Endothelial cell of umbilical vein (primary cell): ENCODE data around the gene MFRP. TPM values are rescaled to one million over a fixed set of nuclear protein-coding genes. Genes with fewer than 3 reads are reported as not detected.

Experiments
- BruUV-seq: library from RNA; stranded (reverse); fragments of 400-500 nt; replicated peaks from 2 replicates; lab custom pipeline; 2021; lab: Mats Ljungman, UMichigan
- CTCF ChIA-PET: fragments of 300-600, 350-600 bp; sonication (Branson Sonifier 250); formaldehyde crosslinking; loops from one replicate; lab custom pipeline; 2021; ENCODE audit warnings: antibody characterized with exemption, inconsistent platforms; lab: Charles Lee
- POLR2A ChIA-PET: fragments of 300-600, 350-600 bp; sonication (Branson Sonifier 250); formaldehyde crosslinking; loops from one replicate; lab custom pipeline; 2021; ENCODE audit warnings: antibody characterized with exemption, inconsistent platforms; lab: Charles Lee
- DNase-seq: peaks from one replicate; pipeline ENCODE4 v3.0.0-alpha.2; 2011; ENCODE audit warnings: low read depth, low spot score
- FAIRE-seq: peaks from 2 replicates; lab custom pipeline; 2011; peaks lifted over from hg19 to GRCh38; lab: Jason Lieb, UNC
- H2AFZ ChIP-seq: 2 replicates; pipeline ENCODE4 v1.6.0; 2012; ENCODE audit warnings: low read depth, low read length, control low read depth, inconsistent platforms
- H3K27ac ChIP-seq: 2 replicates; pipeline ENCODE4 v1.5.1; 2011; ENCODE audit warnings: low read depth, mild to moderate bottlenecking, control low read depth, low read length, moderate library complexity; ENCODE audit not compliant: insufficient read depth
- H3K27me3 ChIP-seq, 2 experiments: 2 replicates each; pipeline versions ENCODE4 v1.6.0 to v1.6.1; 2011; ENCODE audit warnings: low read length in 2 of 2, mixed read lengths in 1 of 2; ENCODE audit not compliant: control insufficient read depth in 2 of 2, insufficient read depth in 2 of 2
- H3K36me3 ChIP-seq, 2 experiments: 2 replicates in 1 of 2; 3 replicates in 1 of 2; pipeline ENCODE4 v1.5.1; 2011; ENCODE audit warnings: low read length in 2 of 2, mild to moderate bottlenecking in 1 of 2, moderate library complexity in 1 of 2; ENCODE audit not compliant: control insufficient read depth in 2 of 2, insufficient read depth in 2 of 2; ENCODE audit errors: extremely low read depth in 1 of 2
- H3K4me1 ChIP-seq: 3 replicates; pipeline ENCODE4 v1.5.1; 2011; ENCODE audit warnings: mild to moderate bottlenecking, low read length; ENCODE audit not compliant: control insufficient read depth, insufficient read depth; ENCODE audit errors: extremely low read depth
- H3K4me2 ChIP-seq: 2 replicates; pipeline ENCODE4 v1.6.1; 2011; ENCODE audit warnings: low read length, control low read depth, mixed read lengths; ENCODE audit not compliant: insufficient read depth
- H3K4me3 ChIP-seq, 3 experiments: fragments of 200-600 bp in 1 of 3; sonication (generic), shearing (Covaris generic) in 1 of 3; replicated peaks in 1 of 3; 2 replicates each; pipeline ENCODE4 v1.5.1; 2011 to 2016; ENCODE audit warnings: control low read depth in 3 of 3, low read length in 3 of 3, mild to moderate bottlenecking in 2 of 3, inconsistent platforms in 1 of 3, low read depth in 1 of 3, moderate library complexity in 1 of 3; ENCODE audit not compliant: insufficient read depth in 1 of 3
- H3K79me2 ChIP-seq: 2 replicates; pipeline ENCODE4 v1.6.0; 2012; ENCODE audit warnings: low read length, inconsistent platforms; ENCODE audit not compliant: control insufficient read depth, insufficient read depth
- H3K9ac ChIP-seq: replicated peaks from 2 replicates; pipeline ENCODE3; 2011; ENCODE audit warnings: low read length, control low read depth; ENCODE audit not compliant: insufficient read depth; ENCODE audit errors: extremely low read depth
- H3K9me1 ChIP-seq: replicated peaks from 3 replicates; pipeline ENCODE4 v1.6.0; 2011; ENCODE audit warnings: mild to moderate bottlenecking, low read length; ENCODE audit not compliant: control insufficient read depth, insufficient read depth; ENCODE audit errors: extremely low read depth
- H3K9me3 ChIP-seq: replicated peaks from 2 replicates; pipeline ENCODE4 v1.5.1; 2012; ENCODE audit warnings: low read length, inconsistent platforms; ENCODE audit not compliant: control insufficient read depth, insufficient read depth
- H4K20me1 ChIP-seq: replicated peaks from 2 replicates; pipeline ENCODE3; 2011; ENCODE audit warnings: mild to moderate bottlenecking, low read length; ENCODE audit not compliant: control insufficient read depth, insufficient read depth; ENCODE audit errors: extremely low read depth
- CTCF ChIP-seq, 2 donors: IDR thresholded peaks; 1 replicate in 1 of 2; 2 replicates in 1 of 2; pipeline ENCODE4 v1.5.1; 2011; ENCODE audit warnings: low read length in 2 of 2, mild to moderate bottlenecking in 2 of 2, moderate library complexity in 2 of 2, control low read depth in 1 of 2, inconsistent platforms in 1 of 2, low read depth in 1 of 2; ENCODE audit not compliant: insufficient read depth in 1 of 2; ENCODE audit errors: extremely low read depth in 1 of 2
- EZH2 ChIP-seq: IDR thresholded peaks from 2 replicates; pipeline ENCODE4 v1.6.1; 2012; ENCODE audit warnings: borderline replicate concordance, low read depth, mild to moderate bottlenecking, moderate library complexity, low read length, inconsistent platforms; ENCODE audit not compliant: severe bottlenecking
- FOS ChIP-seq: IDR thresholded peaks from 2 replicates; pipeline ENCODE4 v1.6.1; 2011; ENCODE audit warnings: mild to moderate bottlenecking, low read length, moderate library complexity, borderline replicate concordance; ENCODE audit not compliant: insufficient read depth
- MAX ChIP-seq: IDR thresholded peaks from 2 replicates; pipeline ENCODE4 v1.6.1; 2011; ENCODE audit not compliant: insufficient read depth, insufficient read length
- MYC ChIP-seq: IDR thresholded peaks from one replicate; pipeline ENCODE4 v1.6.1; 2011; ENCODE audit warnings: mild to moderate bottlenecking, low read depth, low read length
- POLR2AphosphoS5 ChIP-seq: IDR thresholded peaks from 2 replicates; pipeline ENCODE4 v1.6.1; 2012; ENCODE audit warnings: low read depth, mild to moderate bottlenecking, control low read depth, low read length, moderate library complexity; ENCODE audit not compliant: insufficient read depth
- dilution Hi-C: fragments of 300-500 bp; cut with MboI; formaldehyde crosslinking; loops from one replicate; pipeline ENCODE4 v1.15.0; 2019; ENCODE audit warnings: low sequenced_read_pairs; ENCODE audit not compliant: extremely low pct_ligation_motif_present
- intact Hi-C: fragments of 100-400 bp; cut with micrococcal nuclease; formaldehyde crosslinking; loops from one replicate; pipeline ENCODE4 v1.10.0; 2022
- polyA plus RNA-seq, 4 experiments: library from polyadenylated mRNA; depleted of rRNA in 3 of 4; stranded (reverse) in 3 of 4; unstranded in 1 of 4; fragments of >200 nt; gene quantifications; 2 replicates each; pipeline versions ENCODE4 v1.2.1 to v1.2.3, GENCODE V29; 2011 to 2012; ENCODE audit warnings: missing spikeins in 1 of 4
- total RNA-seq: library from RNA; stranded (reverse); gene quantifications from 2 replicates; pipeline ENCODE4 v1.2.3, GENCODE V29; 2021

Gene MFRP
- total and polyA plus RNA-seq, 2 donors (not counting 3 experiments of a cell fraction or from before 2014, with no cell fraction given), result 0.08 TPM; not detected in 1

DNA sequence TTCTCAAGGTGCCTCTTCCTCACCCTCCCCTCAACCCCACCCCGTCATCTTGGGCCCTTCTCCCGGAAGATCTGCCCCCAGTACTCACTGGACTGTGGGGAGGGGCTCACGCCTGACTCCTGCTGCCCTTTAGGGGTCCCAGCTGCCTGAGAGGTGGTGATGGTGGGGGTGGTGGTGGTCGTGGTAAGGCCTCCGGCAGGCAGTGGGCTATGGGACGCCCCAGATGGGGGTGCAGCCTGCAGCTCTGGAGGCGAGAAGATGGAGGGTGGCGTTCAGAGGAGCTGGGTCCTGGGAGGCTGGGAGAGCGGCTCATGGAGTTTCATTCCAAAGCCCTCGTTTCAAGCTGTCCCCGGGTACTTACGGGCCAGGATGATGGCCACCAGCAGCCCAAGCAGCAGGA, 820 bp downstream of the MFRP start:
- no peaks in the 10 kb centered on the region for H3K36me3 ChIP-seq
- TF ChIP-seq CTCF (IDR thresholded peaks at IDR 0.05; ENCODE audit: extremely low read depth in 1 of 2, insufficient read depth in 1 of 2, low read depth in 1 of 2, low read length in 2 of 2) (no peak), MAX (no peak), MYC (no peak), FOS (no peak), POLR2AphosphoS5 (no peak), EZH2 (no peak)
- ChIA-PET CTCF (interaction anchor here (0.9 to 6.2 kb wide), 2 partner anchors 12 to 17 kb away, joined by 3 to 55 read pairs; no protein-coding TSS in a partner anchor), POLR2A (no interaction called here)
- no peaks in the 10 kb centered on the region for H3K9me3 ChIP-seq
- H3K27me3 ChIP-seq, result peaks cover 0 to 3% of the 10 kb centered on the region in 2 experiments
- H3K79me2 ChIP-seq, result no peaks in the 10 kb centered on the region
- H3K9ac ChIP-seq, result no peak overlapping the region
- H3K4me2 ChIP-seq, result no peak overlapping the region
- H4K20me1 ChIP-seq, result no peaks in the 10 kb centered on the region
- no peak overlapping the region for H2AFZ ChIP-seq
- intact Hi-C loops (no loop called here), dilution Hi-C loops (no loop called here)
- H3K4me1 ChIP-seq, result peaks cover 9% of the 10 kb centered on the region
- BruUV-seq, result no TSS peak
- FAIRE-seq, result no peak
- H3K9me1 ChIP-seq, result no peaks in the 10 kb centered on the region
- DNase-seq, result no peak
- no peak overlapping the region for H3K4me3 ChIP-seq
- H3K27ac ChIP-seq, result no peak overlapping the region
